Ascending aorta (tissue), 2 donors: ENCODE data around the gene FAM174A. TPM values are rescaled to one million over a fixed set of nuclear protein-coding genes. Genes with fewer than 3 reads are reported as not detected.

Experiments
- DNase-seq, 2 donors: peaks; one replicate each; pipeline ENCODE4 v3.0.0-alpha.2; 2019; ENCODE audit warnings: low spot score in 2 of 2
- H3K27ac ChIP-seq, 2 donors: fragments of 200-600 bp; sonication (generic); one replicate each; pipeline ENCODE4 v1.5.1; 2016 to 2017; ENCODE audit warnings: mild to moderate bottlenecking in 1 of 2
- H3K27me3 ChIP-seq: fragments of 200-600 bp; sonication (generic); one replicate; pipeline ENCODE4 v1.5.1; 2017
- H3K36me3 ChIP-seq, 2 donors: fragments of 200-600 bp; sonication (generic); one replicate each; pipeline ENCODE4 v1.5.1; 2016
- H3K4me1 ChIP-seq, 2 donors: fragments of 200-600 bp; sonication (generic); one replicate each; pipeline ENCODE4 v1.5.1; 2016 to 2017; ENCODE audit warnings: mild to moderate bottlenecking in 1 of 2
- H3K4me3 ChIP-seq, 2 donors: fragments of 200-600 bp; sonication (generic); one replicate each; pipeline ENCODE4 v1.5.1; 2016 to 2017; ENCODE audit warnings: mild to moderate bottlenecking in 1 of 2
- H3K9me3 ChIP-seq, 2 donors: fragments of 200-600 bp; sonication (generic); one replicate each; pipeline ENCODE4 v1.5.1; 2016
- intact Hi-C: fragments of 100-400 bp; cut with DNase I; formaldehyde crosslinking; loops from one replicate; pipeline ENCODE4 v1.15.1; 2023
- total RNA-seq: library from RNA; depleted of rRNA; stranded (reverse); fragments of >200 nt; gene quantifications from one replicate; pipeline ENCODE4 v1.1.0, GENCODE V29; 2016
- TF ChIP-seq, protein P1 (sequence below), 3 experiments: fragments of 200-600 bp in 2 of 3; fragments of 450-650 bp in 1 of 3; sonication (generic) in 2 of 3; IDR thresholded peaks; one replicate each; pipeline ENCODE4 v1.5.1; 2016 to 2019; ENCODE audit warnings: antibody characterized with exemption in 3 of 3, mild to moderate bottlenecking in 1 of 3, moderate library complexity in 1 of 3

The FAM174A gene
- total RNA-seq, 1 donor from 2014 or later: 38.5 TPM

DNA sequence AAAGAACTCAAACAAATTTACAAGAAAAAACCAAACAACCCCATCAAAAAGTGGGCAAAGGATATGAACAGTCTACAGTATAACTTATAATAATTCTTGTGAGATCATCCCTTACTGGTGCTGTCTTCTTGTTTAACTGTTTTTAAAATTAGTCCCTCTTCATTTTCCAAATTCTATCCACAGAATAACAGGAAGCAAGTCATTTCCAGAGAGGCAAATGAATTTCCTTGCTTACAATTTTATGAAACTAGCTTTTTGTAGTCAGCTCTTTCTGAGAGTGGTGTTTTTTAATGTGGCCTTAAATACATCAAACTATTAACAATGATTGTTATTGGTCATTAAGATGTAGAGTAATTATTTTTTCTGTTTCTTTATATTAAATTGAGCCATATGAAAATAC, 40.6 kb downstream of the FAM174A start:
- no peaks in the 10 kb centered on the region for H3K4me1 ChIP-seq
- TF ChIP-seq, protein P1, sequence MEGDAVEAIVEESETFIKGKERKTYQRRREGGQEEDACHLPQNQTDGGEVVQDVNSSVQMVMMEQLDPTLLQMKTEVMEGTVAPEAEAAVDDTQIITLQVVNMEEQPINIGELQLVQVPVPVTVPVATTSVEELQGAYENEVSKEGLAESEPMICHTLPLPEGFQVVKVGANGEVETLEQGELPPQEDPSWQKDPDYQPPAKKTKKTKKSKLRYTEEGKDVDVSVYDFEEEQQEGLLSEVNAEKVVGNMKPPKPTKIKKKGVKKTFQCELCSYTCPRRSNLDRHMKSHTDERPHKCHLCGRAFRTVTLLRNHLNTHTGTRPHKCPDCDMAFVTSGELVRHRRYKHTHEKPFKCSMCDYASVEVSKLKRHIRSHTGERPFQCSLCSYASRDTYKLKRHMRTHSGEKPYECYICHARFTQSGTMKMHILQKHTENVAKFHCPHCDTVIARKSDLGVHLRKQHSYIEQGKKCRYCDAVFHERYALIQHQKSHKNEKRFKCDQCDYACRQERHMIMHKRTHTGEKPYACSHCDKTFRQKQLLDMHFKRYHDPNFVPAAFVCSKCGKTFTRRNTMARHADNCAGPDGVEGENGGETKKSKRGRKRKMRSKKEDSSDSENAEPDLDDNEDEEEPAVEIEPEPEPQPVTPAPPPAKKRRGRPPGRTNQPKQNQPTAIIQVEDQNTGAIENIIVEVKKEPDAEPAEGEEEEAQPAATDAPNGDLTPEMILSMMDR (IDR thresholded peaks at IDR 0.05): no peak
- H3K9me3 ChIP-seq: no peaks in the 10 kb centered on the region
- no peaks in the 10 kb centered on the region for H3K27me3 ChIP-seq
- no peak overlapping the region for H3K27ac ChIP-seq
- DNase-seq: no peak
- intact Hi-C loops: no loop called here
- H3K4me3 ChIP-seq: no peak overlapping the region
- peaks cover 2 to 3% of the 10 kb centered on the region in 2 donors for H3K36me3 ChIP-seq

DNA sequence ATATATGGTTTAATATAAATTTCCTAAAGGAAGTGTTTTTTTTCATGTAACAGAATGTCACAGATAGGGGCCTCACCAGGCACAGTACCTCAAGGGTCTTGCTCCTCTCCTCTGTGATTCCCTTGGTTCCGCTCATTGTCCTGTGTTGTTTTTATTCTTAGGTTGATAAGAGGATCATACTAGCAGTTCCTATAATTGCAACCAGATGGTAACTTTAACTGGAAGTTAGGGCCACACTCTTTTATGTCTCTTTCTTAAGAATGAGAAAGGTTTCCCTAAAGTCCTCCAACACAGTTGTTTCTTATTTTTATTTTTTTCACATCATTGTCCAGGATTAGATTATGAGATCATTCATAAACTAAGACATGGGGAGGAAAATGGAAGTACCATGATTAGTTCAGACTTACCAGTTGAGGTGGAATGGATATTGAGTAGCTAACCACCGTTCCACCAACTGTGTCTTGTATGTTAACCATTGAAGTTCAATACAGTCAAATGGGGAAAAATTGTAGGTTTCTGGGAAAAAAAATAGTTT, 41.1 kb downstream of the FAM174A start:
- intact Hi-C loops: no loop called here
- Histone ChIP-seq H3K36me3 (peaks cover 3 to 7% of the 10 kb centered on the region in 2 donors), H3K4me3 (no peak overlapping the region), H3K9me3 (no peaks in the 10 kb centered on the region), H3K27ac (no peak overlapping the region), H3K27me3 (no peaks in the 10 kb centered on the region), H3K4me1 (no peaks in the 10 kb centered on the region)
- no peak for DNase-seq
- TF ChIP-seq, protein P1 (IDR thresholded peaks at IDR 0.05): no peak

DNA sequence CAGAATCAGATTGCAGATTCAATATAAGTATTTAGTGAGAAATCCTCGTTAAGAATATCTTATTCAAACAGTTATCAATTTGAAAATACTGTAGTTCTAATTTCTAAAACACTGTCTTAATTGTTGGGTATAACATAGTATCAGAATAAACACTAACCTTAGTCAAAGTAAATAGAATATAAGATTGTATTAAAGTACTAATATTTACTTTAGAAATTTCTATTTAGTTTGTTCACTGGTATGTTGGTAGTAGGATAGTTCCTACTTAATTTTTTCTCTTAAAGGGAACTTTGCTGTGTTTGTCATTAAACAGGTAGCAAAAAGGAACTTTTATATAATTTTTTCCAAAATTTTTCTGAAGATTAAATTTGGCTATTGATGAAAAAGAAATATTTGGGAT, 42.3 kb downstream of the FAM174A start:
- H3K9me3 ChIP-seq: no peaks in the 10 kb centered on the region
- peaks cover 3 to 9% of the 10 kb centered on the region in 2 donors for H3K36me3 ChIP-seq
- DNase-seq: no peak
- H3K4me1 ChIP-seq: no peaks in the 10 kb centered on the region
- H3K27me3 ChIP-seq: no peaks in the 10 kb centered on the region
- H3K27ac ChIP-seq: no peak overlapping the region
- TF ChIP-seq, protein P1 (IDR thresholded peaks at IDR 0.05): no peak
- intact Hi-C loops: no loop called here
- H3K4me3 ChIP-seq: no peak overlapping the region

DNA sequence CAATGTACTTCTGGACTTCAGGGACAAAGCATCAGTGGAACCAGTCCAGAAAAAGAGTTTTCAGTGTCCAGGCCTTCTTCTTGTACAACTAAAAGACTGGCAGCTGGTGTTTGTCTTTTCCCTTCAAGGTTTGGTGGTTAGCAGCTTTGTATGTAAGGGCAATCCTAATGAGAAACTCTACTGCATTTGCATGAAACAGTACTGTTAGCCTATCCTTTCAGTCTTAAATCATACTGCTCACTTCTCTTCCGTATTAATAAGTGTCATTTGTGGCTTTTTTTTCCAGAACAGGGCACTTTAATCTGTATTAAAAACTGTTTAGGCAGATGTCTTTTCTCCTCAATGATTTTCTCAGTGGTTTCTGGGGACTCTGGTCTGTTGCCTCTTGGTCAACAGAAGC, 48.9 kb downstream of the FAM174A start:
- no peak overlapping the region for H3K27ac ChIP-seq
- no peaks in the 10 kb centered on the region for H3K4me1 ChIP-seq
- no peak overlapping the region for H3K4me3 ChIP-seq
- DNase-seq: no peak
- TF ChIP-seq, protein P1 (IDR thresholded peaks at IDR 0.05): no peak
- H3K36me3 ChIP-seq: peaks cover 3 to 20% of the 10 kb centered on the region in 2 donors
- no peaks in the 10 kb centered on the region for H3K9me3 ChIP-seq
- intact Hi-C loops: no loop called here
- H3K27me3 ChIP-seq: no peaks in the 10 kb centered on the region

DNA sequence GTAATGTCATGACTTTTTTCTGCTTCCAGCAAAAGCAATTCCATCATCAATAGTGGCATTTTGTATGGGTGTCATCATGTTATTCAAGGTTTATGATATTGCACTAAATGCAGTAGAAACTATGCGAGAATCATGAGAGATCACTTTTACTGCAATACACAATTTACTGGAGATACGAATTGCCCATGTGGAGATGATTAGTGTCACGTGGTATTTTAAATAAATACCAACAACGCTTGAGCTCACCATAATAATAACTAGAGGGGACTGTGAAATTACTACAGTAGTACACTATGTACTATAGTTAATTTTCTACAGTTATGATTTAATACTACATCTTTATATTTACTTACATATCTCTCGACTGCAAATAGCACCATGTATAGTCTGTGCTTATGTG, 49.7 kb downstream of the FAM174A start:
- Histone ChIP-seq H3K36me3 (peaks cover 0 to 20% of the 10 kb centered on the region in 2 donors), H3K27me3 (no peaks in the 10 kb centered on the region), H3K9me3 (no peaks in the 10 kb centered on the region), H3K4me1 (no peaks in the 10 kb centered on the region), H3K27ac (no peak overlapping the region), H3K4me3 (no peak overlapping the region)
- no peak for DNase-seq
- intact Hi-C loops: no loop called here
- TF ChIP-seq, protein P1 (IDR thresholded peaks at IDR 0.05): no peak

DNA sequence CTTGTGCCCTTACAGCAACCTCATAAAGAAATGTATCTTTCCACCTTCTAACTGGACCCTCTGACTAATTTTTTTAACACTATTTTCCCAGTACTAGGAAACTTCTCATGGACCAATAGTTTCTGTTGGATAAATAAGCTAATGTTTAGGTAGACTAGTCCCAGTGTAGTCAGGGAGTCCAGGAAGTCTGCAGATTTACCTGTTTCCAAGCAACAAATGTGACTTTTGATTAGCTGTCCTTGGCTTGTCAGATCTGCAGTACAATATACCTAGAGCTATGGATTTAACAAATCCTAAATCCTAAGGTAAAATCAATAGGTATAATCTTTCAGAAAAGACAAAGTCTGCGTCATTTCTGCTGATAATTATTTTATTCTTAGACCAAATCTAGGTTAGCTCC, 55.7 kb downstream of the FAM174A start:
- no peaks in the 10 kb centered on the region for H3K27me3 ChIP-seq
- DNase-seq: no peak
- H3K27ac ChIP-seq: no peak overlapping the region
- no peak overlapping the region for H3K4me3 ChIP-seq
- H3K9me3 ChIP-seq: no peaks in the 10 kb centered on the region
- intact Hi-C loops: no loop called here
- no peaks in the 10 kb centered on the region for H3K4me1 ChIP-seq
- peaks cover 0 to 8% of the 10 kb centered on the region in 2 donors for H3K36me3 ChIP-seq
- TF ChIP-seq, protein P1 (IDR thresholded peaks at IDR 0.05): no peak
